Ecto neural progenitor cell (in vitro differentiated cells): ENCODE data around the gene SLC47A1.
"Not testable (repeated sequence)": the region's sequence is repeated elsewhere in the genome, so short reads cannot be mapped to it uniquely, and the experiment has no call there.

Experiments
- DNase-seq: peaks from one replicate; pipeline ENCODE4 v3.0.0-alpha.2; 2018; ENCODE audit warnings: low spot score

Gene SLC47A1

DNA sequence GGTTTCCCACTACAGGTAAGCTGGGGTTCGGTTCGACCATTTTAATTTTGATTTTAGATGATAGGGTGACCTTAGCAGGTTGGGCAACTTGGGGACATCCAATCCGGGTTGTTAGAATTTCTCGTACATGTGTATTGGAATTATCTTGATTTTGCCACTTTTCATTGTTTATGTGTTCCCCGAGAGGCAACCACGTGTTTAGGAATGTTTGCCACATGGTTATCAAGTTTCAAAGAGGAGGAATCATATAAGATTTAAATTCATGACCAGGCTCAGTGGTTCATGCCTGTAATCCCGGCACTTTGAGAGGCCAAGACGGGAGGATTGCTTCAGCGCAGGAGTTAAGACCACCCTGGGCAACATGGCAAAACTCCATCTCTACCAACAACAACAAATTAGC is 10.0 kb upstream of the SLC47A1 start:
- no peak for DNase-seq

DNA sequence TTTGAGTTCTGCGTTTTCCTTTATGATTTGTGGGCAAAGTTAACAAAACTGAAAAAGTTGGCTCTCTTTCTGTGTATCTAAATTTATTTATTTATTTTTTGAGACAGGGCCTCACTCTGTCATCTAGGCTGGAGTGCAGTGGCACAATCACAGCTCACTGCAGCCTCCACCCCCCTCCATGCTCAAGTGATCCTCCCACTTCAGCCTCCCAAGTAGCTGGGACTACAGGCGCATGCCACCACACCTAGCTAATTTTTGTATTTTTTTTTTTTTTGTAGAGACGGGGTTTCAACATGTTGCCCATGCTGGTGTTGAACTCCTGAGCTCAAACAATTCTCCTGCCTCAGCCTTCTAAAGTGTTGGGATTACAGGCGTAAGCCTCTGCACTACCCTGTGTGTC is 6.7 kb upstream of the SLC47A1 start:
- DNase-seq, result not testable (repeated sequence)

DNA sequence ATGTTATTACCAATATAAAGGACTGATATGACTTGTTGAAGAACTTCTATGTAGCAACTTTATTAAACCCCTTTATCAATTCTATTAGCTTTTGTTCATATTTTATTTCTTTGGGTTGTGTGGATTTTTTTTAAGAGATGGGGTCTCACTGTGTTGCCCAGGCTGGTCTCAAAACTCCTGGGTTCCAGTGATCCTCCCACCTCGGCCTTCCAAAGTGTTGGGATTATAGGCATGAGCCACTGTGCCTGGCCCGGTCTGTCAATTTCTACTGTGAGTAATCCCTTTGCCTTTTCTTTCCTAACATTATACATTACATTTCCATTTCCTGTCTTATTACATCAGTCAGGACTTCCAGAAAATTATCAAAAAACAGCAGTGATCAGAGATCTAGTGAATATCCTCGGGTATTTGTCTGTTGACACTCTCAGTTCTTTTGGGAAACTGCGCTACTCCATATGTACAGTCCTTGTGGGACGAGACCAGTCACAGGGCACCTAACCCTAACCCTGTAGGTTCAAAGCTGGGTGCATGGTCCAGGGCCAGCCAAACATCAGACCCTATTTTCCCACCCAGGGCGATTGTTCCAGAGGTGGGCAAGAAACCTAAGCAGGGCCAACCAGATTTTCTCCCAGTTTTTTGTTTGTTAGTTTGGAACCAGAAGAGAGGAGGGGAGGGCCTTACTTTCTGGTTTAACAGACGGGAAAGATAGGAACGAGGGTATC is 1.7 kb upstream of the SLC47A1 start:
- no peak for DNase-seq

DNA sequence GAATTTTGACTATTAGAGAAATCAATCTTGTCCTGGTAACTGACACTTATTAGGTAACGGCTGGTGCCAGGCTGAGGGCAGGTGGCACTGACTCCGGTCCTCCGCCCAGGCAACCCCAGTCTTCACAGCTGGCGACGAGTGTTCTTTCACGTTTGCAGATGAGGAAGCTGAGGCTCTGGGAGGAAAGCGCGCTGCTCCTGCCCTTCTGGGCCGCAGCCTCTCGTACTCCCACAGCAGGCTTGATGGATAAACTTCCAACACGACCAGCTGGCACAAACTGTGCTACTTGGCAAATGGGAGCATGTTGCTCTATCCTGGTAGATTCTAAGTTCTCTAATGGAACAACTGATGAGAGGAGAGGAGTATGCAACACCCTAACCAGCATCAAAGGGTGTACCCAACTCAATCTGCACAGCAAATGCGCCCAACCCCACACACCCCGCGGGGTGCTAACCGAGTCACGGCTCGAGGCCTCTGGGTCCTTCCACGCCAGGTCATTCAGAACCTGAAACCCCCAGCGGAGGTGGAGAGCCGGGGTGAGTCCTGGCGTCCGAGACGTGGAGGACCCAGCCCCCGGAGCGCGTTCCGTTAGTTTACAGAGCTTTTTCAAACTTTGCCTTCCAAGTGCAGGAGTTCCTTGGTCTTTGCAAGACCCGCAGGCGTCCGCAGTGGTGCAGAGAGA is 477 bp upstream of the SLC47A1 start:
- DNase-seq, result no peak

DNA sequence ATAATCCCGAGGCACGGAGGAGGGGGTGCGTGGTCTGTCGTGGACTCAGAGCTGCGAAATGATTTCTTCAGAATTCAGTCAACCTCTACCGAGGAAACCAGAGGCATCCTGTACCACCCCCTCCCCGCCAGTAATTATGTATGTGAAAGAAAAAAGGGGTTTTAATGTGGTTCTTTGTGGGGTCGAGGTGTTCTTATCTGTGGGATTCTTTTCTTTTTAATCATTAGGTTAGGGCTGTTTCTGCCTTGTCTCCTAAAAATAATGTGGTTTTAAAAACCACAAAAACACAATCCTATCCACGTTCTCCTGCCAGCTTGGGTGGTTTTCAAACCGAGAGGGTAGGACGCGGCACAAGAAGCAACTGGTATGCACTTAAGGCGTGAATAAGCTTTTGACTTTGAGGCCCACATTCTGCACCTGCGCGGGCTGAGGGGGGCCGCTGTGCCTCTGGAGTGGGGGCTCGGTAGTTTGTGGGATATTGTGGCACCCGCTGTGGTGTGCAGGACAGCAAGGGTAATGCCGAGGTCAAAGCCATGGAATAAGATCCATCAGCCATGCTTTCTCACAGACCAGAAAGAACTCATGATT is 1.0 kb downstream of the SLC47A1 start:
- no peak for DNase-seq

DNA sequence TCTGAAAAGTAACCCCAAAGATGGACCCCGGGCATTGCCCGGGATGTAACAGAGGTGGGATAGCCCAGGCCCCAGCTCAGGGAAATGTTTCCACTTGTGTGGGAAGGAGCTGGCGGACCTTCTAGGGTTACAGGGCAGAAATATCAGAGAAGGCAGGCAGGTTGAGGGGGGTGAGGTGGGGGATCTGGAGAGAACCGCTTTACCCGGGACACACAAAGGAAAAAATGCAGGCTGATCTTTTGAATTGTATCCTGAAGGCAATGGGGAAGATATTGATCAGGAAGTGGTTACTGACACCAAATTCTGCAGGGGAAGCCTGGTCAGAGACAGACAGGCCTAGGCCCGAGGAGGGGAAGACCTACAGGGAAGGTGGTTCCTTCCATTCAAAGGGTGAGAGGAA is 3.5 kb downstream of the SLC47A1 start:
- no peak for DNase-seq

DNA sequence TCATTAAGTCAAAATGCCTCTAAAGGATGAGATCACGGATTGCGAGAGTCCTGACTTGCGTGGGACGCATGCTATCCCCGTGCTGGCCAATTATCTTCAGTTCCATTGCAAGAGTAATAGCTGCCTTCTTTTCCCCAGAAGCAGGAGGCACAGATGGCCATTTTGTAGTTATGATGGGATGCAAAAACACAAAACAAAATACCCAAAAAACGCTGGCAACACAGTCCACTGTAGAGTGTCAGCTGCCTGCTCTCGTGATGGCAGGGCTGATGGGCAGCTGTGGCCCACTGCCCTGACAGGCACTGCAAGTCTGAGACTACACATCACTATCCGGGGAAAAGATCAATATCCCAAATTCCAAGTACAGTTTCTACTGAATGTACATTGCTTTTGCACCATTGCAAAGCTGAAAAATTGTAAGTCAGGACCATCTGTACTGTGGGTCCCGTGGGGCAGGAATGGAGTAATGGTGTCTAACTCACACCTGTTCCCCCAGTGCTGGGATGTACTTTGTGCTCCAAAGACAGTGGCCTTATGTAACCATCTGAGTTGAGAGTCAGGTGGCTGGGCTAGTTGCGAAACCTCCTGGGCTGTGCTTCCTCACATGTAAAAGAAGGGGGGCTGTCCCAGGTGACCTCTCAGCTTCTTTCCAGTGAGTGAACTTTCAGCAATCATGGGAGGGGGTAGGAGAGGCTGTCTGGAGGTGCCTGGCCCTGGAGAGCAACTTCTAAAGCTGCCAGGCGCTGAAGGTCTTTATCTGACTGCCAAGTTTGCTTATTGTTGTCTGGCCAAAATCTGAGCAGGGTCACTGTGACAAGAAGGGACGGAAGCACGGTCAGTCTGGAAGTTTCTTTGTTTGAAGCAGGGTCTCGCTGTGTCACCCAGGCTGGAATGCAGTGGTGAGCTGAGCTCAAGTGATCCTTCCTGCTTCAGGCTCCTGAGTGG is 4.7 kb downstream of the SLC47A1 start:
- no peak for DNase-seq

DNA sequence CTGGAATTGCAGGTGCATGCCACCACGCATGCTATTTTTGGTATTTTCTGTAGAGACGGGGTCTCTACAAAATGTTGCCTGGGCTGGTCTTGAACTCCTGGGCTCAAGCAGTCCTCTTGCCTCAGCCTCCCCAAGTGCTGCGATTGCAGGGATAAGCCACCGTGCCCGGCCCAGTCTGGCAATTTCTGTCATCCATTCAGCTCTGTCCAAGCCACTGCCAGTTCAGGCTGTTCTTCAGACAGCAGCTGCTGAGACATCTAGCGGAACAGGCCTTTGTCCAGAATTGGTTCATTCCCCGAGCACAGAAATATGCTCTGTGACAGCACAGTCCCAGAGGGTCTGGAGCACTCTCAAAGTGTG is 5.4 kb downstream of the SLC47A1 start:
- DNase-seq, result no peak

DNA sequence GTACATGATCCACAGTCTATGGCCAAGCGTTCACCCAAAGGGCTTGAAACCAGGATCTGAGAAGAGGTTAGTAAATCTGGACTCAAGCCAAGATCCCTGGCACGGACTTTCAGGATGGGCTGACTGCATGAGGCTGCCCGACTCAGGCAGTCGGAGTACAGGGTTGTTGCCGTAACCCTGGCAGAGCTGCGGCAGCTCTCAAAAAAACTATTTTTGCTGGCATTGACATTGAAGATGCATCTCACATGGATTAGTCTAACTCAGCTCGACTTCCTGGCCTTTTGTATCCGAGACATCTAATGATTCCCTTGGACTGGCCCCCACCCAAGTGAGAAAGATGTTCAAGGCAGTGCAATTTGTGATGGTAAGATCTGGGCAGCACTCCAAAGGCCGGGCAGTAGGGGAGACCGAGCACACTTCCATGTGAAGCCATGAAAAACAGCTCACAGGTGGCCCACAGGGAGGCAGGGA is 6.2 kb downstream of the SLC47A1 start:
- no peak for DNase-seq

DNA sequence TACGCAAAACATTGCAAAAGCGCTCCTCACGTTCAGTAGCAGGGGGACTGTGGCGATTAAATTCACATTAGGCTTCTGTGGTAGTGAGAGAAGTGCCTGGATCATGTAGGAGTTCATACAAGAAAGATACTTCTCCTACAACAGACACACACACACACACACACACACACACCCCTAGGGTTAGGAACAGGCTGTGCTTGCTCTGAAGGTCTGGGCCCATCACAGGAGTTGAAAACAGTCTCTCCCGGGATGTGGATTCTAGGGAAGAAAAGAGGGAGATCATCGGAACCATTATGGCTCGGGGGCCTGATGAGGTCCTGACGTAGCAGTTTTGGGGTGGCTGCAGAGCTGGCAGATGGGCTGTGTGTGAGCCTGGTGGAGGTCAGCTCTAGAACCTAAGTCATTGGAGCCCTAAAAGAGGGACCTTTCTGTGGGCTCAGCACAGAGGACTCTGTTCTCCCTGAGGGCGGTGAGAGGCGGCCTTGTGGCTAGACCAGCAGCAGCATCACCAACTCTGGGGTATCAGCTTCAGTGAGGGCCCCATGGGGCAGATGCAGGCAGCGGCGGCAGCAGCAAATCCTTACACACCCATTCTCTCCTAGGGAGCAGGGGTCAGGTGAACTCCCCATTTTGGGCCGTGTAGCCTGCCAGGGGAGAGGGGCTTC is 7.2 kb downstream of the SLC47A1 start:
- no peak for DNase-seq

DNA sequence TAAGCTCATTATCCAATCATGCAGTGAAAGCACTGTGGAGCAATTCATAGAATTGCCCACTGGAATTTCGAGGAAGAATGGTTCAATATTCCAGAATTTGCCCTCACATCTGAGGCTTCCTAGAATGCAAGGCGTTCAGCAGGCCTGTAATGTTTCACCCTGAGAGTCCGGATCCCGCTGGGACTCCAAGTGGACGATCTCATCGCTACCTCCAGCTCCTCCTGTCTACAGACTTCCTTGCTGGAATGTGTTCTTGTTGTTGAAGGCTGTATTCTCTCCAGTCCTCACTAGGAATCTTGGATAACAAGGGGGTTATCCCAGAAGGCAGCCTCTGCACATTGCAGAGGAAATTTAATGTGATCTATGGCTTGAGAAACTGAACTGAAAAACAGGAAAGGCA is 7.8 kb downstream of the SLC47A1 start:
- no peak for DNase-seq

DNA sequence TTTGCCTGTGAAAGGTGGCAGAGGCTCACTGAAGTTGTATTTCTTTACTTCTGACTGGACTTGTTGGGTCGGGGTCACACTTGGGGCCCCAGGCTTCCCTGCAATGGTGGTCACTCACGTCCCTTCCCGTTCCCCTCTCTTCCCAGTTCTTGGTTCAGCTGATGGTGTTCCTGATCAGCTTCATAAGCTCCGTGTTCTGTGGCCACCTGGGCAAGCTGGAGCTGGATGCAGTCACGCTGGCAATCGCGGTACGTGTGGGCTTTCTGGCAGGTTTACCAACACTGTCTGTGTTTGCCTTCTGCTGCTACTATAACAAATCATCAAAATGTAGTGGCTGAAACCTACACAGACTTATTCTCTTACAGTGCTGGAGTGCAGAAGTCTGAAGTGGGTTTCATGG is 8.6 kb downstream of the SLC47A1 start:
- DNase-seq, result no peak

DNA sequence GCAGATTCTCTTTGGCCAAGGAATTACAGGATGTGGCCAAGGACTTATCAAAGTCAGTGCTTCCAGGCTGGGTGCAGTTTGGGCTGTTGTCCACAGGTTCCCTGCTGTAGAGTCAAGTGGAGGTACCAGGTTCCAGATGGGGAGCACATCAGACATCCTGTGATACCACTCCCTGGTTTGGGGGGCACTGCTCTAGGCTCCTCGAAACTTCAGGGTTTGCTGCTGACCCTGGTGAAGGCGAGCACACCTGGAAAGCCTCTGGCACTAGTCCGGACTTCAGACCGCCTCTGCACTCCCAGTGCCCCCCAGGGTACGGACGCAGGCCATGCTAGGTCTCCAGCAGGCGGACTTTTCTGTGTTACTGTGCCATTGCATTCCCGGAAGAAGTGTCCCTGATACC is 10.7 kb downstream of the SLC47A1 start:
- no peak for DNase-seq

DNA sequence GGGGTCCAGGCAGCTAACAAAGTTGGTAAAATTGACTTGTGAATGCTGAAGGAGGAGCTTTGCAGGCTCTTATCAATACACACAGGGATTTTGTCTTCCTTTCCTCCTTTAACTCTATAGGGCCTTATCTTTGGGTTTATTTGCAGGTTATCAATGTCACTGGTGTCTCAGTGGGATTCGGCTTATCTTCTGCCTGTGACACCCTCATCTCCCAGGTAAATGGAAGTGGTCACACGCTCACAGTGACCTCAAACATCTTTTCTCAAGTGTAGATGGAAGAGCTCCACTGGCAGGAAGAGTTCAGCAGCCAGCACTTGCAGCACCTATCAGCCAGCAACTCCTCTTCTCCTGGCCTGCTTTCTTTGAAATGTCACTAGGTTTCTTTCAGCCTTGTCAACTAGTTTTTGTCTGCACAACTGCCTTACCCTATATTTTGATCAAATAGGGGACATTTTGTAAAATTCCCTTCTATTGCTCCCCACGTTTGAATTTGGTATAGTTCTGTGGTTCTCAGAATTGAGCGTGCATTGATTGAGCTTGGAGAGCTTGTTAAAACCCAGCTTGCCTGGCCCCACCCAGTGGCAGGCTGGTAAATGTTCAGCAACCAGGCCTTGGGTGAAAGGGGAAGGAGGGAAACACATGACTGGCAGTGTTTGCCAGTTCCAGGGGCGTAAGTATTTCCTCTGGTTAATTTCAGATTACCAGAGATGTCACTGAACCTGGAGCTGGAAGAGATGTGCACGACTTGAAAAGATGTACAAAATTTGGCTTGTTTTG is 12.8 kb downstream of the SLC47A1 start:
- DNase-seq, result no peak

DNA sequence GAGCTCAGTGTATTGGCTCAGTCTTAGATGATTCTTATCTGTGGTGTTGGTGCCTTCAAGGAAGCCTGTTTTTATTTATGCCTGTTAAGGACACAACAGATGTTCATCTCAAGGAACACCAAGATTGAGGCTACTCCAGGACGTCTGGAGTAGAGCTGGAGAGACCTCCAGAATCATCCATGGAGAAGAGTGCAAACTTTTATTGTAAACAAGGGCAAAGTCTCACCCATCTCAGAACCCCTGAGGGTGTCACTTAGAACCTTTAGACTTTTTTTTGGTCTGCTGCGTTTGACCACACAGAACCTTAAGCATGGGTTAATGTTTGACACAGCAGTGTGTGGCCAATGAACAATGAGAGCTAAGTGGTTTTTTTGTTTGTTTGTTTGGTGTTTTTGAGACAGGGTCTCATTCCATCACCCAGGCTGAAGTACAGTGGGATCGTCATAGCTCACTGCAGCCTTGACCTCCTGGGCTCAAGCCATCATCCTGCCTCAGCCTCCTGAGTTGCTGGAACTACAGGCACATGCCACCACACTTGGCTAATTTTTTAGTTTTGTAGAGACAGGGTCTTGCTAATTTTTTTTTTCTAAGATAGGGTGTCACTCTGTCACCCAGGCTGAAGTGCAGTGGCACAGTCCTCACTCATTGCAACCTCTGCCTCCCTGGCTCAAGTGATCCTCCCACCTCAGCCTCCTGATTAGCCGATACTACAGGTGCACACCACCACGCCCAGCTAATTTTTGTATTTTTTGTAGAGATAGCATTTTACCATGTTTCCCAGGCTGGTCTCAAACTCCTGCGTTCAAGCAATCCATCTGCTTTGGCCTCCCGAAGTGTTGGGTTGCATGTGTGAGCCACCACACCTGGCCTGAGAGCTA is 16.3 kb downstream of the SLC47A1 start:
- DNase-seq, result no peak

DNA sequence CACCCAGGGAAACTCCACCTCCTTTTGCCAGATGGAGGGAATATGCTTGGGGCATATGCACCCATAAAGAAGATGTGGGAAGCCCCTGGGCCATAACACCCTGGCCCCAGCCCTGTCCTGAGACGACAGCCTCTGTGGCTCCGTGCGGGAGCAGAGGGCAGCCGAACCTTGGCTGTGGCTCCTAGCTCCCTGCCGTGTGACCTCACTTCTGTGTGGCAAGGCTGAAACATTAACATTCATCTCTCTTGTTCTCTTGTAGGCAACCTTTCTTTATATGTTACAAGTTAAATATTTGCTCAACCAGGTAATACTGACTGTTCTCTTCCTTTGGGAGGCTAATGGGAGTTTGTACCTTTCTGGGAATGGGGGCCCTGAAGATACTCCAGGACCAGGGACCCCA is 17.5 kb downstream of the SLC47A1 start:
- no peak for DNase-seq

DNA sequence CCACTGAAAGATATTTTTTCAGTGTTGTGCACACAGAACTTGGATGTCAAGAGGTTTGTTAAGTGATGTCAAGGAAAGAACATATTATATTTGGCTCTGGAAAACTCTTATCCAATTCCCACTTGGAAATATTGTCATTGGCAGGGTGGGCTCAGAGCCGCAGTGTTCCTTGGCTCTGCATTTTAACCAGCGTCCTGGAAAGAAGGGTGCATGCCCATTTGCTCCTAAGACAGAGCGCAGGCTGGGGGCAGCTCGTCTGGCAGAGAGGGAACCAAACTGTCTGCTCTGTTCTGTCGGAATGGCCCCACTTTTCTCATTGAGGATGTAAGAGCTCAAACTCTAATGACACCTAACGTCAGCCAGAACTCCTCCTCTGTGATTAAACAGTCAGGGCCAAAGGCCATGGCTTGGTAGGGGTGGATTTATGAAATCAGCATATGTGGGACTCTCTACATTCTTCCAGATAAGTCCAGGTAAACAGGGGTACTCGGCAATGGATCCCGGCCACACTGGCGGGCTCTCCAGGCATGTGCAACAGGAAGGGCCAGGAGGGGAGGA is 18.0 kb downstream of the SLC47A1 start:
- DNase-seq, result no peak

DNA sequence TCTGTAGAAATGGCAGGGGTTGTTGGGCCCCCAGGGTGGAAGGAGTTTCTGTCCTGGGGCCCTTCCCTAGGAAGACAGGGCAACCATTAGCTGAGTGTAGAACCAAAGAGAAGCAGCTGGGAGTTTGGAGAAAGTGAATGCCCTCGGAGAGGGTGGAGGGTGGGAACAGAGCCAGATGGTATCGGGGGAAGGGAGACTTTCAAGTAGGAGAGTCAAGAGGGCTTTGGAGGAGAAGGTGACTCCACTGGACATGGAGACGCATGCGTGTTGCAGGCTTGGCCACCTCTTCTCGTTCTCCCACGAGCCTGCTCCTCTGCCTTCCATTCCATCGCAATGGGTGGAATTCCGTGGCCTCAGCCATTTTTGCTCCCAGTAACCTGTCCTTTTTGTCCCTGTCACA is 19.4 kb downstream of the SLC47A1 start:
- DNase-seq, result no peak

DNA sequence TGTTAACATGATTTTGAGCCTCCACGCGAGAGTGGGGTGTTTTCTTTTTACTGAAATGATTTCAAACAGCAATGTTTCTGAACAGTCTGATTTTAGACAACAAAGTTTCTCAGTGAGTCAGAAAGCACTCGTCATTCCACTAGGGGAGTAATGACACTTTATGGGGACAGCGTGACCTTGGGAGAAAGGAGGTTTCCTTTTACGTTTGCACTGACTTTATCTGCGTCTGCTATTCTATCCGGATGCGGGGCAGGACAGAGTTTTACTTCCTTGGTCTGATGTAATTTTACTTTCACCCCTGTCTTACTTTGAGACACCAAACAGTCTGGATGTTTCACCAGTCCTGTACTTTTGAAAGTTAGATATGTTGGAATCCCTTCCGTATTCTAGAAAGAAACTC is 20.7 kb downstream of the SLC47A1 start:
- no peak for DNase-seq

DNA sequence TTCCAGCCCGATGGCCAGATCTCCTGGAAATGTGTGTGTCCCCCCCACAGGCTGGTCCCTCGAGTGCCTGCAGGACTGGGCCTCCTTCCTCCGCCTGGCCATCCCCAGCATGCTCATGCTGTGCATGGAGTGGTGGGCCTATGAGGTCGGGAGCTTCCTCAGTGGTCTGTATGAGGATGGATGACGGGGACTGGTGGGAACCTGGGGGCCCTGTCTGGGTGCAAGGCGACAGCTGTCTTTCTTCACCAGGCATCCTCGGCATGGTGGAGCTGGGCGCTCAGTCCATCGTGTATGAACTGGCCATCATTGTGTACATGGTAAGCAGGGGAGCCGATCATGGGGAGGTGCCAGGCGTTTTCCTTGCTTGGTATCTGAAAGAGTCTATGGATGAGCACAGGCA is 22.1 kb downstream of the SLC47A1 start:
- no peak for DNase-seq
